Colonic mucosa (tissue), 4 donors: ENCODE results near the gene RHBDD1. TPM values are rescaled to one million over a fixed set of nuclear protein-coding genes. Genes with fewer than 3 reads are reported as not detected.

Experiments used
- DNase-seq: peaks from one replicate; pipeline ENCODE4 v3.0.0-alpha.2; 2020
- H3K27ac ChIP-seq: fragments of 200-600 bp; one replicate; pipeline ENCODE4 v1.8.0; 2021
- H3K27me3 ChIP-seq: fragments of 200-600 bp; one replicate; pipeline ENCODE4 v1.8.0; 2021
- H3K36me3 ChIP-seq: fragments of 200-600 bp; one replicate; pipeline ENCODE4 v1.8.0; 2021
- H3K4me1 ChIP-seq: fragments of 200-600 bp; one replicate; pipeline ENCODE4 v1.8.0; 2021; ENCODE audit warnings: mild to moderate bottlenecking
- H3K4me3 ChIP-seq: fragments of 200-600 bp; one replicate; pipeline ENCODE4 v1.8.0; 2021
- H3K9ac ChIP-seq, 2 donors: one replicate each; pipeline ENCODE4 v1.7.0; 2013; ENCODE audit warnings: control low read depth in 2 of 2, low read depth in 2 of 2, low read length in 2 of 2
- H3K9me3 ChIP-seq: fragments of 200-600 bp; one replicate; pipeline ENCODE4 v1.8.0; 2021
- intact Hi-C: fragments of 100-400 bp; cut with DNase I; formaldehyde crosslinking; loops from one replicate; pipeline ENCODE4 v1.14.1; 2022
- total RNA-seq, 2 donors: library from RNA; stranded (reverse); fragmentation: NEBNext Ultra II Directional in 1 of 2; extraction: Animal tissue kit (Norgen Biotek cat#: 25700) in 1 of 2; gene quantifications; one replicate each; pipeline ENCODE4 v1.2.1, GENCODE V29; 2021
- TF ChIP-seq, protein P1 (sequence below): fragments of 200-600 bp; IDR thresholded peaks from one replicate; pipeline ENCODE4 v1.8.0; 2022; ENCODE audit warnings: antibody characterized with exemption, mild to moderate bottlenecking
- donor health status: healthy.
- donor health status: DM: no; HTN: no; CAD: no.
- donor health status: DM: no; HTN: no; CAD: no.

The RHBDD1 gene
- total RNA-seq, 2 donors from 2014 or later: 29.9 to 31.7 TPM

GRCh38 chr2:226894752-226895151 is 58.9 kb downstream of the RHBDD1 start:
- no peak for DNase-seq
- no peak overlapping the region for H3K4me3 ChIP-seq
- no peaks in the 10 kb centered on the region for H3K36me3 ChIP-seq
- no peaks in the 10 kb centered on the region for H3K9me3 ChIP-seq
- H3K4me1 ChIP-seq: no peaks in the 10 kb centered on the region
- intact Hi-C loops: no loop called here
- no peak overlapping the region for H3K9ac ChIP-seq
- H3K27ac ChIP-seq: no peak overlapping the region
- TF ChIP-seq, protein P1, sequence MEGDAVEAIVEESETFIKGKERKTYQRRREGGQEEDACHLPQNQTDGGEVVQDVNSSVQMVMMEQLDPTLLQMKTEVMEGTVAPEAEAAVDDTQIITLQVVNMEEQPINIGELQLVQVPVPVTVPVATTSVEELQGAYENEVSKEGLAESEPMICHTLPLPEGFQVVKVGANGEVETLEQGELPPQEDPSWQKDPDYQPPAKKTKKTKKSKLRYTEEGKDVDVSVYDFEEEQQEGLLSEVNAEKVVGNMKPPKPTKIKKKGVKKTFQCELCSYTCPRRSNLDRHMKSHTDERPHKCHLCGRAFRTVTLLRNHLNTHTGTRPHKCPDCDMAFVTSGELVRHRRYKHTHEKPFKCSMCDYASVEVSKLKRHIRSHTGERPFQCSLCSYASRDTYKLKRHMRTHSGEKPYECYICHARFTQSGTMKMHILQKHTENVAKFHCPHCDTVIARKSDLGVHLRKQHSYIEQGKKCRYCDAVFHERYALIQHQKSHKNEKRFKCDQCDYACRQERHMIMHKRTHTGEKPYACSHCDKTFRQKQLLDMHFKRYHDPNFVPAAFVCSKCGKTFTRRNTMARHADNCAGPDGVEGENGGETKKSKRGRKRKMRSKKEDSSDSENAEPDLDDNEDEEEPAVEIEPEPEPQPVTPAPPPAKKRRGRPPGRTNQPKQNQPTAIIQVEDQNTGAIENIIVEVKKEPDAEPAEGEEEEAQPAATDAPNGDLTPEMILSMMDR: no peak
- no peaks in the 10 kb centered on the region for H3K27me3 ChIP-seq

GRCh38 chr2:226895579-226895978 is 59.7 kb downstream of the RHBDD1 start:
- DNase-seq: no peak
- TF ChIP-seq, protein P1: no peak
- Histone ChIP-seq H3K4me1 (no peaks in the 10 kb centered on the region), H3K4me3 (no peak overlapping the region), H3K27ac (no peak overlapping the region), H3K9ac (no peak overlapping the region), H3K9me3 (no peaks in the 10 kb centered on the region), H3K27me3 (no peaks in the 10 kb centered on the region), H3K36me3 (no peaks in the 10 kb centered on the region)
- intact Hi-C loops: no loop called here

DNA sequence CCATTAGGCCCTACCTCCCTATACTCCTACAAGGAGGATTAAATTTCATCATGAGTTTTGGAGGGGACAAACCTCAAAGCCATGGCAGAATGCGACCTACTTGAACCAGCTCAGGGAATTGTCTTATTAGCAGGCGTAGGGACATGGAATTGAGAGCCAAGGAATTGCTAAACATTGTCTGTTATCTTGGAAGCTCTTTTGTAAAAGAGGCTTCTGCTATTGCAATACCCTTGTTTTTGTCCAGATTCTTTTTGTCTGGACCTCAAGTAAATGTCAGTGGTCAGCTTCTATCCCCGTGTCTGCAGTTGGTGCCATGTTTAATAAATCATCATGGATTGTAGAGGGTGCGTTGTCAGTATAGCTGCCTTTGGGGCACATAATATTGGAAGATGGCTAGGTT is 62.3 kb downstream of the RHBDD1 start:
- no peaks in the 10 kb centered on the region for H3K27me3 ChIP-seq
- TF ChIP-seq, protein P1: no peak
- no peaks in the 10 kb centered on the region for H3K9me3 ChIP-seq
- intact Hi-C loops: no loop called here
- H3K4me3 ChIP-seq: no peak overlapping the region
- H3K9ac ChIP-seq: no peak overlapping the region
- no peaks in the 10 kb centered on the region for H3K36me3 ChIP-seq
- H3K27ac ChIP-seq: no peak overlapping the region
- H3K4me1 ChIP-seq: no peaks in the 10 kb centered on the region
- no peak for DNase-seq

DNA sequence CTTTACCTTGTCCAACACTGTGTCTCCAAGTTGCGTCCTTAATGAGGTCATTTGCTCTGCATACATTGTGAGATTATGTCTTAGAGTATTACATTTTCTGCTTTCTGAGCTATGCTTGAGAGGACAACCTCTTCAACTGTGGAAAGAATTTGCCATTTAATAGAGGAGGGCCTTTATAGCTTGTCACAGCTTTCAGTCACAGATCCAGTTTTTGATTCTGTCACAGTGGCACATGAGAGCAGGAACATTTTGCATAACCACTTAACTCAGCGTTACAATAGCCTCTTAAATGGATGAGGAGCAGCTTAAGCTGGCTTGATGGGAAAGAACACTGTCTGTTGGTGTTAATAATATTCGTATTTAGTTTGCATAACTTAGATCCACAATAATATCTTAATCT is 63.0 kb downstream of the RHBDD1 start:
- Histone ChIP-seq H3K4me1 (no peaks in the 10 kb centered on the region), H3K4me3 (no peak overlapping the region), H3K36me3 (no peaks in the 10 kb centered on the region), H3K27ac (no peak overlapping the region), H3K9ac (no peak overlapping the region), H3K27me3 (no peaks in the 10 kb centered on the region), H3K9me3 (no peaks in the 10 kb centered on the region)
- TF ChIP-seq, protein P1: no peak
- DNase-seq: no peak
- intact Hi-C loops: no loop called here

DNA sequence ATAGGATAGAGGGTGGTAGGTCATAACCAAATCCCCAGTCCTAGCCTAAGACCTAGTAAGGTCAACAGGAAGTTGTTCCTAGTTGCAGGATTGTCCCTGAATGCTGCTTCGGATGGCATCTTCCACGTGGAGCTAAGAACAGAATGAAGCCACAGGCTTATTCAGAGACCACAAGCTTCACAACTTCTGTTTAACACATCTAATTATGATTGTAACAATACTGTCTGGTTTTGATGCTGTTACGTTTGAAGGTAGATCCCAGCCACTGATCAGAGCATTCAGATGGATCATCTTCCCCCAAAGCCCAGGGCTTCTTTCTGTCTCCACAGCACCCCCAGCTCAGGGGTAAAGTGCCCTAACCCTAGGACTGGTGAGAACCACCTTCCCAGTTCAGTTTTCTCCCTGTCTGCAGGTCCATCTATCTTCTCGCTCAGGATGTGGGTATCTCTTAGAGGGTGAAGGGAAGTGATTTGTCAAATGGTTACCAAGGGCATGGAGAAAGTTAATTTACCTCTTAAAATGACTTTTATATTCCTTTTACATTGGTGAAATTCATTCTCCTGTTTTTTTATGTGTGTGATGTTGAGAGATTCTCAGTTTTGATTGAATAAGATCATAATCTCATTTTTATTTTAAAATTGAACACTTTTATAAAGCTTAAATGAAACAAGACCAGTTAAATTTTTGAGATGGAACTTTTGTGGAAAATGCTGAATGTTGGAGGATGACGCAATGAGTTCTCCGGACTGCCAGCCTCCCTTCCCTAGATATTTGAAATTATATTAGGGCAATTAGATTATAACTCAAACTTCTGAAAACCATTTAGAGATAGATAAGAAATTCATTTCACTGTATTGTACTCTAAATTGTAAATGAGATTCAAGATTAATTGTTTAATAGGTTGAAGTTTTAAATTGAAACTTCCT is 66.5 kb downstream of the RHBDD1 start:
- no peak for DNase-seq
- Histone ChIP-seq H3K9me3 (no peaks in the 10 kb centered on the region), H3K36me3 (no peaks in the 10 kb centered on the region), H3K27ac (no peak overlapping the region), H3K9ac (no peak overlapping the region), H3K27me3 (no peaks in the 10 kb centered on the region), H3K4me1 (no peaks in the 10 kb centered on the region), H3K4me3 (no peak overlapping the region)
- intact Hi-C loops: no loop called here
- TF ChIP-seq, protein P1: no peak
